ENCODE data around the gene CD4. TPM values are rescaled to one million over a fixed set of nuclear protein-coding genes. Genes with fewer than 3 reads are reported as not detected.
"Not testable (repeated sequence)": the region's sequence is repeated elsewhere in the genome, so short reads cannot be mapped to it uniquely, and the experiment has no call there.

Gene CD4
- total RNA-seq (11.5 TPM), polyA plus RNA-seq (21.5 TPM)

DNA sequence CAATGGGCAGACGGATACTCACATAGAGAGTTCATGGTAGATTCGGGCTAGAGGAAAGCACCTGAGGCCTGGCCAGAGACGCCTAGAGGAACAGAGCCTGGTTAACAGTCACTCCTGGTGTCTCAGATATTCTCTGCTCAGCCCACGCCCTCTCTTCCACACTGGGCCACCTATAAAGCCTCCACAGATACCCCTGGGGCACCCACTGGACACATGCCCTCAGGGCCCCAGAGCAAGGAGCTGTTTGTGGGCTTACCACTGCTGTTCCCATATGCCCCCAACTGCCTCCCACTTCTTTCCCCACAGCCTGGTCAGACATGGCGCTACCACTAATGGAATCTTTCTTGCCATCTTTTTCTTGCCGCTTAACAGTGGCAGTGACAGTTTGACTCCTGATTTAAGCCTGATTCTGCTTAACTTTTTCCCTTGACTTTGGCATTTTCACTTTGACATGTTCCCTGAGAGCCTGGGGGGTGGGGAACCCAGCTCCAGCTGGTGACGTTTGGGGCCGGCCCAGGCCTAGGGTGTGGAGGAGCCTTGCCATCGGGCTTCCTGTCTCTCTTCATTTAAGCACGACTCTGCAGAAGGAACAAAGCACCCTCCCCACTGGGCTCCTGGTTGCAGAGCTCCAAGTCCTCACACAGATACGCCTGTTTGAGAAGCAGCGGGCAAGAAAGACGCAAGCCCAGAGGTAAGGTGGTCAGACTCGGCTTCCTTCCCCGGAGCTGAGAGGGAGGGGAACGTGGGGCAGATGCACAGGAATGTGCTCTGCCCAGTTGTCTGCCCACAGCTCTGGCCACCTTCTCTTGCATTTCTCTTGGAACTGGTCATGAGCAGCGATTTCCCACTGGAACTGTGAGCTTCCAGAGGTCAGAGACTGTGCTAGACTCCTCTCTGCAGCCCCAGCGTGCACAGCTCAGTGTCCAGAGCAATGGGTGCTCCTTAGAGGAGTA lies at the start of gene CD4:
Gene CD4, plus strand, starts transcription at position 557 of the 953 bp plus-strand sequence. CDS start 10,611 bp downstream, outside the sequence.
- peak within 1 kb of the TSS; percentile 3 for H3K27ac ChIP-seq (ENCODE audit: low read depth)
- 58% methylated on average over 18 of the region's 18 CpGs for WGBS
- no peak for DNase-seq (ENCODE audit: extremely low spot score)

DNA sequence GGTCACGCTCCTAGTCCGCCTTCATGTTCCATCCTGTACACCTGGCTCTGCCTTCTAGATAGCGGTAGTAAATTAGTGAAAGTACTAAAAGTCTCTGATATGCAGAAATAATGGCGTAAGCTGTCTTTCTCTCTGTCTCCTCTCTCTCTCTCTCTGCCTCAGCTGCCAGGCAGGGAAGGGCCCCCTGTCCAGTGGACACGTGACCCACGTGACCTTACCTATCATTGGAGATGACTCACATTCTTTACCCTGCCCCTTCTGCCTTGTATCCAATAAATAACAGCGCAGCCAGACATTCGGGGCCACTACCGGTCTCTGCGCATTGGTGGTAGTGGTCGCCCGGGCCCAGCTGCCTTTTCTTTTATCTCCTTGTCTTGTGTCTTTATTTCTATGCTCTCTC lies 47.2 kb upstream of the CD4 start:
- H3K36me3 ChIP-seq (ENCODE audit: insufficient read depth); H3K4me1 ChIP-seq (ENCODE audit: insufficient read depth); H3K27ac ChIP-seq (ENCODE audit: low read depth); H3K4me3 ChIP-seq (ENCODE audit: low read depth, low read length); DNase-seq (ENCODE audit: extremely low spot score): not testable (repeated sequence)
- WGBS, result 77% methylated on average over 12 of the region's 12 CpGs

More for the DNA sequence above, at the start of gene CD4:
- Histone ChIP-seq H3K36me3 (ENCODE audit: insufficient read depth) (no peaks in the 10 kb centered on the region), H3K4me3 (ENCODE audit: low read depth, low read length) (peak within 1 kb of the TSS; percentile 4), H3K4me1 (ENCODE audit: insufficient read depth) (no peaks in the 10 kb centered on the region)

DNA sequence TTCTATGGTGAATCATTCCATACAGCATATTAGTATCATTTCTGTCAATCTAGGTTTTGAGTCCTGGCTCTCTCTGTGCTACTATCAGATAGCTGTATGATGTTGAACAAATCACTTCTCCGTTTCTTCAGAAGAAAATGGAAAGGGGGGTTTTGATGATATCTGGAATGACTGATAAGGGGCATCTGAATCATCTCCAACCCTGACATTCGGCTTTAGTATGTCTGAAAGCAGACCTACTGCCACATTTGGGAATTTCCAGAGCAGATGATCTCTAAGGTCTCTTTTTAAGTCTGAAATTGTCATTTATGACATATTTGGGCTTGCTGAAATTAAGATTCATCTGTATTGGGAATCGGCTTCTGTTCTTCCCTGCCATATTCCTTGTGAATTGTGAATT lies 46.5 kb upstream of the CD4 start:
- no peak for DNase-seq (ENCODE audit: extremely low spot score)
- no peak overlapping the region for H3K4me3 ChIP-seq (ENCODE audit: low read depth, low read length)
- H3K4me1 ChIP-seq (ENCODE audit: insufficient read depth), result no peaks in the 10 kb centered on the region
- WGBS, result 75% methylated on average over 3 of the region's 3 CpGs
- H3K36me3 ChIP-seq (ENCODE audit: insufficient read depth), result no peaks in the 10 kb centered on the region
- H3K27ac ChIP-seq (ENCODE audit: low read depth), result no peak overlapping the region

DNA sequence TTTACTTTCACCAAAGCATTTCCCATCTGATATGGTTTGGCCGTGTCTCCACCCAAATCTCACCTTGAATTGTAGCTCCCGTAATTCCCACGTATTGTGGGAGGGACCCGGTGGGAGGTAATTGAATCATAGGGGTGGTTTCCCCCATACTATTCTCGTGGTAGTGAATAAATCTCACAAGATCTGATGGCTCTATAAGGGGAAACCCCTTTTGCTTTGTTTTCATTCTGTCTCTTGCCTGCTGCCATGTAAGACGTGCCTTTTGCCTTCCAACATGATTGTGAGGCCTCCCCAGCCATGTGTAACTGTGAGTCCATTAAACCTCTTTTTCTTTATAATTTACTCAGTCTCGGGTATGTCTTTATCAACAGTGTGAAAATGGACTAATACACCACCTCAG lies 46.0 kb upstream of the CD4 start:
- H3K27ac ChIP-seq (ENCODE audit: low read depth); H3K36me3 ChIP-seq (ENCODE audit: insufficient read depth); H3K4me3 ChIP-seq (ENCODE audit: low read depth, low read length); H3K4me1 ChIP-seq (ENCODE audit: insufficient read depth); DNase-seq (ENCODE audit: extremely low spot score): not testable (repeated sequence)
- 70% methylated on average over 7 of the region's 7 CpGs for WGBS

DNA sequence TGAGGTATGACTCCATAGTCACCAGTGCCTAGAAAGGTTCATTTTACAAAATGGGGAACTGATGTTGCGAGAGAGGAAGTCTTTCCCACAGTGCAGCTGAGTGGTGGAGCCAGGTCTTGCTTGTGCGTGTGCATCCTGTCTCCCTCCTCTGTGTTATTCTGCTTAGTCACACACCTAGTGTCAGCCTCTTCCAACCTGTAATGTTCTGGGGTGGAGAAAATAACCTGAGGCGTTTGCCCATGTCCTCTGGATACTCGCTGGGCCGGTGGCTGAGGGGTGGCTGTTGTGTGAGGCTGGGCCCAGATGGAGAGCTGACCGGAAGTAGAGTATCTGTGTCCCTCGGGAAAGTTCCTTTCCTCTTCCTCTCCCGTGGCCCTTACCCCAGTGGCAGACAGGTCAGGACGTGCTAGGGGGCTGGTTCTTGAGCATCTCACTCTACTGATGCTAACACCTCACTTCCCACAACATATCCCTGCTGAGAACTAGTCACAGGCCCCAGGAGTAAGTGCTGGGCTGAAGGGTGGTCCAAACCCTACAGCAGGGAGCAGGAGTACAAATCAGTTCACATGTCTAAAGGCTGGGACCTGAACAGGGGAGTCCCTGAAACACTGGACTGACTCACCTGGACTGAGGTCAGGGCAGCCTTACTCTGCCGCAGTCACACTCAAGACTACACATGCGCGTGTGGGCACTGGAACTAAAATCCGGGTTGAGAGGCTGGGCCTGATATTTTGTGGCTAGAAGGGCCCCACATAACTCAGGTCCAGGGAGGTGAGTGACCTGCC lies 43.4 kb upstream of the CD4 start:
- no peak for DNase-seq (ENCODE audit: extremely low spot score)
- H3K27ac ChIP-seq (ENCODE audit: low read depth), result no peak overlapping the region
- H3K36me3 ChIP-seq (ENCODE audit: insufficient read depth), result peaks cover 3% of the 10 kb centered on the region
- H3K4me3 ChIP-seq (ENCODE audit: low read depth, low read length), result no peak overlapping the region
- H3K4me1 ChIP-seq (ENCODE audit: insufficient read depth), result no peaks in the 10 kb centered on the region
- 69% methylated on average over 13 of the region's 13 CpGs for WGBS

DNA sequence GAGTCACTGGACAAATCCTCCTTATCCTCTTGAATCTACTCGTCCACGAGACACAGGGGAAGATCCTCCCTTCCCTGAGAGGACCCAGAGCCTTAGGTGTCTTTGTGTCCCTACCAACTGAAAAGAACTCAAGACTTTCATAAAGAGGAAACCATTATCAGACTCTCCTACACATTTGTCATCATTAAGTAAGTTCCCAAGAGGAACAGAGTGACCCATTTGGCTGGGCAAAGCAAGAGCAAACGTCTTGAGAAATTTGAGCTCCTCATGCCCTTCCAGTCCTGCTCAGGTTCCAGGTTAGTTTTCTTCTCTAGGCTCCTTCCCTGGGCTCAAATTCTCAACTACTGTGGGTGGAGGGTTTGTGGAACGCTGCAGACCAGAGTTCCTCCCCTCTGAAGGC lies 42.1 kb upstream of the CD4 start:
- Histone ChIP-seq H3K4me1 (ENCODE audit: insufficient read depth) (no peaks in the 10 kb centered on the region), H3K36me3 (ENCODE audit: insufficient read depth) (peaks cover 3% of the 10 kb centered on the region), H3K4me3 (ENCODE audit: low read depth, low read length) (no peak overlapping the region), H3K27ac (ENCODE audit: low read depth) (no peak overlapping the region)
- DNase-seq (ENCODE audit: extremely low spot score), result no peak
- WGBS, result 65% methylated on average over 4 of the region's 4 CpGs

DNA sequence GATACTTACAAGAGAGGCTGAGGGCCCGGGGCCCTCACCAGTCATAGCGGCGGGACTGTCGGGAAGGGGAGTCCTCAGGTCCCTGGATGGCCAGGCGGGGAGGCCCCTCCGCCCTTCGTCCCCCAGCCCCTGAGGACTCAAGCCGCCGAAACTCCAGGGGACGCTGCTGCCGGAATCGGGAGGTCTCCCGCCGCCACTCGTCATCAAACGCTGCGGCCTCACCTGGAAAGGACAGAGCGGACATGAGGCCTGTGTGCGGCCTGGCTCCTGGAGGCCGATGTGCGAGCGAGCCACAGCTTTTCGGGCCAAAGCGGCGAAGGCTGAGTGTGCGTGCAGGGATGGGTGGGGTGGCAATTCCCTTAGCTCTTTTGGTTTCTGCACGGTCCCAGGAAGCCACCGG lies 40.6 kb upstream of the CD4 start:
- no peak overlapping the region for H3K27ac ChIP-seq (ENCODE audit: low read depth)
- no peak for DNase-seq (ENCODE audit: extremely low spot score)
- peaks cover 3% of the 10 kb centered on the region for H3K36me3 ChIP-seq (ENCODE audit: insufficient read depth)
- no peak overlapping the region for H3K4me3 ChIP-seq (ENCODE audit: low read depth, low read length)
- H3K4me1 ChIP-seq (ENCODE audit: insufficient read depth), result no peaks in the 10 kb centered on the region
- WGBS, result 96% methylated on average over 28 of the region's 28 CpGs

DNA sequence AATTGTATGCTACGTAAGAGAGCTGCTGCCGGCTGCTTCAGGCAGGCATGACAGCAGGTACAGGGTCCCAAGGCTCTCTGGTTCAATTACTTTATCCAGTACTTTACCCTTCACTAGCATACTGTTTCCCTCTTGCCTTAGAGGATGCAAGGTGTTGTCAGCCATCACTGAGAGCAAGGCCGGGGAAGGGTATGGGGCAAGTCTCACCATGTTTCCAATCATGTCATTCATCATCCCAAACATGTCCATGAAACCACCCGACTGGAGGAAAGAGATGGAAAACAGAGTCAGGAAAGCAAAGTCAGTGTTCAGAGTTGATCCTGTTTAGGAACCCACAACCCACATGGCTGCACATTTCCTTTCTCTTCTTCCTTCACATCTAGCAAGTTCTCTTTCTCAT lies 38.8 kb upstream of the CD4 start:
- Histone ChIP-seq H3K4me1 (ENCODE audit: insufficient read depth) (no peaks in the 10 kb centered on the region), H3K27ac (ENCODE audit: low read depth) (no peak overlapping the region), H3K4me3 (ENCODE audit: low read depth, low read length) (no peak overlapping the region), H3K36me3 (ENCODE audit: insufficient read depth) (peaks cover 3% of the 10 kb centered on the region)
- WGBS, result 87% methylated on average over 4 of the region's 4 CpGs
- DNase-seq (ENCODE audit: extremely low spot score), result no peak

DNA sequence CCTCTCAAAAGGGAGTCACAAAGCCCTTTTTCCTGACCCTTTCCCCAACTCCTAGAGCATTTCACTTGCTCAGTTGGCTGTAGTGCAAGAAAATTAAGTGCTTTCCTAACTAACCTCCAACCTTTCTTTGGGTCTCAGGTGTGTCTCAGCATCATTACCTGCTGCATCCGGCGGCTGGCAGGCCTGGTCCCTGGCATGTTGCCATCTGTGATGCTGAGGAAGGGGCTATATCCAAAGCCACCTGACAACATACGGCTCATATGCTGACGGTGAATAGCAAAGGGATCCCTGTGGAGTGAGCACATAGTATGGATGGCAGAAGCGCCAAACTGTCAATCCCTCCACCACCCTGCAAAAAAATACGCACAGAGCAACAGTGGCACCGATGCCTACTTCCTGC lies 37.6 kb upstream of the CD4 start:
- Histone ChIP-seq H3K27ac (ENCODE audit: low read depth) (no peak overlapping the region), H3K4me1 (ENCODE audit: insufficient read depth) (no peaks in the 10 kb centered on the region), H3K36me3 (ENCODE audit: insufficient read depth) (peaks cover 3% of the 10 kb centered on the region), H3K4me3 (ENCODE audit: low read depth, low read length) (no peak overlapping the region)
- no peak for DNase-seq (ENCODE audit: extremely low spot score)
- WGBS, result 76% methylated on average over 7 of the region's 7 CpGs

DNA sequence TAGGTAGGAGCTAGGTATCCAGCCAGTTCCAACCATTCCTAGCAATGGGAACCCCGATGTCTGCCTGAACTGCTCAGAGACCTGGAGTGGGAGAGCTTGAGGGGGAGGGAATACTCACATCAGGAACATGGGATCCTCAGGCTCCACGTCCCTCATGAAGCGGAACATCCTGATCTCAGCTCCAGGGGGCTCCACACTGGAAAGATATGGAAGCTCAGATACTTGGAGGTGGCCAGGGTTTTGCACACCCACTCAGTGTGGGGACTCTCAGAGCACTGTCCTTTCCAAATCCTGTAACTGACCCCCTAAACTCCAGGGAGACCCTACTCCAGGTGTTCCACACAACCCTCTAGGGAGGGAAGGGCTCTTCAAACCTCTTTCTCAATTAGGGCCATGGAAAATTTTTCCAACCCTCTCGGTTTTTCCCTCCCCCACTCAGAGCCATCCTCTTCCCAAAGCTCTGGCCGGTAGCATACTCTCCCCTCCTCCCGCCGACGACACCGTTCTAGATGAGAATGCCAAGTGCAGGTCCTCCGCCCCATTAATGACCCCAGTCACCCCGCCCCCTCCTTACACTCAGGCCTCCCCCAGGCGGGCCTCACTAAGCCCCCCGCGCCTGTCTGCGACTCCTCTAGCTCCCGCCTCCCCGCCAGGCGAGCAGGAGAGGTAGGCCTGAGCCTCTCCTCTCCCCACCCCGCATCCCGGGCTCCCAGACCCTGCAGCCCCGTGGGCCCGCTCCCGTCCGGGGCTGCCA lies 37.0 kb upstream of the CD4 start:
- Histone ChIP-seq H3K36me3 (ENCODE audit: insufficient read depth) (peaks cover 3% of the 10 kb centered on the region), H3K4me3 (ENCODE audit: low read depth, low read length) (peak overlapping the region; percentile 73), H3K4me1 (ENCODE audit: insufficient read depth) (no peaks in the 10 kb centered on the region), H3K27ac (ENCODE audit: low read depth) (peak overlapping the region; percentile 89)
- DNase-seq (ENCODE audit: extremely low spot score), result no peak
- WGBS, result 4% methylated on average over 24 of the region's 24 CpGs

DNA sequence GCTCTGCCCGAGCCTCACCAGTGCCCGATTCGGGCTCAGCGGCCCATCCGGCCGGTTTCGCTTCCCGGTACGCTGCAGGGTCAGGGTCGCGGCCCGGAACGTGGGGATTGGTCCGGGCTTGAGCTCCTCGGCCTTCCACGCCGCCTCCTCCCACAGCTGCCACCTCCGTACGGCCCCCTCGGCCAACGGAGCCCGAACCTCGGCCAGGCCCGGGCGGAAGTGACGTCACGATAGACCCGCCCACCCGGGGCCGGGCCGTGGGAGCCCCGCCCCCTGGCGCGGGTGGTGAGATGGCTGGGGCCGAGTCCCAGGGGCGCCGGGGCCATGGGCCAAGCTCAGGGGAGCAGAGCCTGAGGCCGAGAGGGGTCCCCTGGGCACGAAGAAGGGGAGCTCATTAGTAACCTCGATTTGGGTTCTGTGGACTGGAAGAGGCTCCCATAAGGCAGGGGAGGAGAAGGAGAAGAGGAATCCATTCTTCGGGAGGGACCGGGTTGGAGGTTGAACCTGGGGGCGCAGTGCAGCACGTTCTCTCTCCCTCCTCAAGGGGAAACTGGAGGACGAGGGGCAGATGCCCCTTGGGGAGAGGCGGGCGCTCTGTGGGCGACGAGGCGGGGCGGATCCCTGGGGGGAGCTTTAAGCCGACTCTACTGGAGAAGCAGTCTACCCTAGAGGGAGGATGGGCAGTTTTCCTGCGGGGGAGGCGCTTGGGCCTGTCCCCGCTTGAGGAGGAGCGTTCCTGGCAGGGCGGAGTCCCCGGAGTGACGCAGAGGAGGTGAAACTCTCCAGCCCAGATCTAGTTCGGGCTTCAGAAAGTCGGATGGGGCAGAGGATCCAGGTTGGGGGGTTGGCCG lies 36.2 kb upstream of the CD4 start, which contains the start of gene MLF2:
Gene MLF2, minus strand, starts transcription at position 221 of the 851 bp plus-strand sequence. CDS start 807 bp downstream, outside the sequence.
- under 1% methylated on average over 62 of the region's 62 CpGs for WGBS
- Histone ChIP-seq H3K4me3 (ENCODE audit: low read depth, low read length) (peak within 1 kb of the TSS; percentile 73), H3K4me1 (ENCODE audit: insufficient read depth) (no peaks in the 10 kb centered on the region), H3K27ac (ENCODE audit: low read depth) (peak within 1 kb of the TSS; percentile 98), H3K36me3 (ENCODE audit: insufficient read depth) (peaks cover 3% of the 10 kb centered on the region)
- DNase-seq (ENCODE audit: extremely low spot score), result peak; percentile 98

DNA sequence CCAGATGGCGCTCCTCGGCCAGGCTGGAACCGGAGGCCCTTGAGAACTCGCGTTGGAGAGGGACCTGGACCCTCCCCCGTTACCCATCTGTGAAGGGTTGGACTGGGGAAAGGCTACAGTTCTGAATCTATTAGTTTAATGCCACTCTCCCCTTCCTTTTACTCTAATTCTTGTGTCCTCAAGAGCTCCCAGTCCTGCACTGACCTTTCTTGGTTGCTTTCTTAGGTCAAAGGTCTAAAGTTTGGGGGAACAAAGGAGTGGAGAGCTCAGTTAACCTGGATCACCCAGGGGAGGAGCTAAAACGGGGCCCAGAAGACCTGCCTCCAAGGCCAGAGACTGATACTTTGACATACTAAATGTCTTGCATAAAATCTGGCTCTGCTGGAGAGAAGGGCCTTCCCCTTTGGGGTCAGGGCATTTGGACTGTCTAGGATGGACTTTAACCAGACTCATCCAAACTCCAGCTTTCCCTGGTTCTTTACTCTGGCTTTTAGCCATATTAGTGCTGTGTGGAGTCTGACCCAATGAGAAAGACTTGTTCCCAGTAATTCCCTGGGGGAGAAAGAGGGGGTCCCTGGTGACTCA lies 35.5 kb upstream of the CD4 start:
- no peak for DNase-seq (ENCODE audit: extremely low spot score)
- Histone ChIP-seq H3K27ac (ENCODE audit: low read depth) (no peak overlapping the region), H3K36me3 (ENCODE audit: insufficient read depth) (peaks cover 3% of the 10 kb centered on the region), H3K4me3 (ENCODE audit: low read depth, low read length) (no peak overlapping the region), H3K4me1 (ENCODE audit: insufficient read depth) (no peaks in the 10 kb centered on the region)
- WGBS, result under 1% methylated on average over 7 of the region's 7 CpGs

Data from urinary bladder (tissue), 4 donors.